Measurements from ENCODE around the gene IL10.

- TF ChIP-seq CSRNP3 (CRISPR knock-in tag; IDR thresholded peaks at IDR 0.05) (no peak), ZNF8 (CRISPR knock-in tag; IDR thresholded peaks at IDR 0.05) (no peak), ZC3H10 (CRISPR knock-in tag; IDR thresholded peaks at IDR 0.05) (no peak), ZFP3 (CRISPR knock-in tag; IDR thresholded peaks at IDR 0.05) (no peak), RARB (CRISPR knock-in tag; IDR thresholded peaks at IDR 0.05) (no peak), ARNTL (CRISPR knock-in tag; IDR thresholded peaks at IDR 0.05; ENCODE audit: borderline replicate concordance, low read depth) (no peak), OSR1 (CRISPR knock-in tag; IDR thresholded peaks at IDR 0.05) (no peak), TCF4 (CRISPR knock-in tag; IDR thresholded peaks at IDR 0.05; ENCODE audit: borderline replicate concordance) (no peak), SNAI2 (CRISPR knock-in tag; IDR thresholded peaks at IDR 0.05) (no peak), PPARA (CRISPR knock-in tag; IDR thresholded peaks at IDR 0.05; ENCODE audit: borderline replicate concordance) (no peak)
- TF ChIP-seq, protein P1, sequence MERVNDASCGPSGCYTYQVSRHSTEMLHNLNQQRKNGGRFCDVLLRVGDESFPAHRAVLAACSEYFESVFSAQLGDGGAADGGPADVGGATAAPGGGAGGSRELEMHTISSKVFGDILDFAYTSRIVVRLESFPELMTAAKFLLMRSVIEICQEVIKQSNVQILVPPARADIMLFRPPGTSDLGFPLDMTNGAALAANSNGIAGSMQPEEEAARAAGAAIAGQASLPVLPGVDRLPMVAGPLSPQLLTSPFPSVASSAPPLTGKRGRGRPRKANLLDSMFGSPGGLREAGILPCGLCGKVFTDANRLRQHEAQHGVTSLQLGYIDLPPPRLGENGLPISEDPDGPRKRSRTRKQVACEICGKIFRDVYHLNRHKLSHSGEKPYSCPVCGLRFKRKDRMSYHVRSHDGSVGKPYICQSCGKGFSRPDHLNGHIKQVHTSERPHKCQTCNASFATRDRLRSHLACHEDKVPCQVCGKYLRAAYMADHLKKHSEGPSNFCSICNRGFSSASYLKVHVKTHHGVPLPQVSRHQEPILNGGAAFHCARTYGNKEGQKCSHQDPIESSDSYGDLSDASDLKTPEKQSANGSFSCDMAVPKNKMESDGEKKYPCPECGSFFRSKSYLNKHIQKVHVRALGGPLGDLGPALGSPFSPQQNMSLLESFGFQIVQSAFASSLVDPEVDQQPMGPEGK (CRISPR knock-in tag; IDR thresholded peaks at IDR 0.05; ENCODE audit: borderline replicate concordance) = no peak
Measured at GRCh38 chr1:206799311-206799710, 27.0 kb upstream of the IL10 start.
